Measurements from ENCODE around the gene OTOGL. TPM values are rescaled to one million over a fixed set of nuclear protein-coding genes. Genes with fewer than 3 reads are reported as not detected.

The OTOGL gene
- total RNA-seq, 2 donors from 2014 or later: 0.14 to 0.81 TPM

DNA sequence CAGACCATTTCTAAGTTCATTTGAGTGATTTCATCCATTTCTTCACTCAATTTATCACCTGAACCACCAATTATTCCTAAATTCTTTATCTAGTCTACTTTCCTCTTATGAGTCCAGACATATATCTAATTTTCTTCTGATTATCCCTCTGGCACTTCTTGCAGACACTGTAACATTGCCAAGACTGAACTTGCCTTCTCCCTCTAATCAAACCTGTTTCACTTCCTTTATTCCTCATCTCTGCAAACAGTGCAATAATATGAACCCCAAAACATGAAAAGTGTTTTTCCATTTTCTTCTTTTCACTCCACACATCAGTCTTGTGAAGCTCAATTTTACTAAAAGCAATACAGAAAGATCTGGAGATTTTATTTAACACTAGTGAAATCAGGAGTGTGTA is 306.9 kb downstream of the OTOGL start:
- no peaks in the 10 kb centered on the region for H3K27me3 ChIP-seq (replicated peaks; ENCODE audit: insufficient read depth)
- H3K9me3 ChIP-seq: no peaks in the 10 kb centered on the region
- ATAC-seq (ENCODE audit: insufficient number of reproducible peaks, low FRiP score, low read depth) (no peak), DNase-seq (ENCODE audit: low spot score) (no peak)
- TF ChIP-seq CTCF (IDR thresholded peaks at IDR 0.05): no peak
- H3K27ac ChIP-seq: no peak overlapping the region
- no peaks in the 10 kb centered on the region for H3K36me3 ChIP-seq
- no peak overlapping the region for H3K4me3 ChIP-seq
- H3K4me1 ChIP-seq (ENCODE audit: control insufficient read depth in 1 of 2, low read depth in 2 of 2): peaks cover 0 to under 1% of the 10 kb centered on the region in 2 donors

GRCh38 chr12:80411787-80412186 is 312.4 kb downstream of the OTOGL start:
- Histone ChIP-seq H3K9me3 (no peaks in the 10 kb centered on the region), H3K27ac (no peak overlapping the region), H3K36me3 (no peaks in the 10 kb centered on the region), H3K4me3 (no peak overlapping the region), H3K27me3 (replicated peaks; ENCODE audit: insufficient read depth) (peaks cover 6% of the 10 kb centered on the region), H3K4me1 (ENCODE audit: control insufficient read depth in 1 of 2, low read depth in 2 of 2) (no peaks in the 10 kb centered on the region)
- TF ChIP-seq CTCF (IDR thresholded peaks at IDR 0.05): no peak
- DNase-seq (ENCODE audit: low spot score) (no peak), ATAC-seq (ENCODE audit: insufficient number of reproducible peaks, low FRiP score, low read depth) (no peak)

- Histone ChIP-seq H3K27me3 (replicated peaks; ENCODE audit: insufficient read depth) (peaks cover 6% of the 10 kb centered on the region), H3K27ac (no peak overlapping the region), H3K36me3 (no peaks in the 10 kb centered on the region), H3K9me3 (no peaks in the 10 kb centered on the region), H3K4me3 (no peak overlapping the region), H3K4me1 (ENCODE audit: control insufficient read depth in 1 of 2, low read depth in 2 of 2) (no peaks in the 10 kb centered on the region)
- TF ChIP-seq CTCF (IDR thresholded peaks at IDR 0.05): peak; percentile 77
- ATAC-seq (ENCODE audit: insufficient number of reproducible peaks, low FRiP score, low read depth) (no peak), DNase-seq (ENCODE audit: low spot score) (no peak)
Measured at GRCh38 chr12:80412343-80412953, 313.1 kb downstream of the OTOGL start.

- H3K36me3 ChIP-seq: no peaks in the 10 kb centered on the region
- H3K9me3 ChIP-seq: no peaks in the 10 kb centered on the region
- ATAC-seq (ENCODE audit: insufficient number of reproducible peaks, low FRiP score, low read depth): no peak
- no peak overlapping the region for H3K4me3 ChIP-seq
- H3K27me3 ChIP-seq (replicated peaks; ENCODE audit: insufficient read depth): peaks cover 6% of the 10 kb centered on the region
- H3K4me1 ChIP-seq (ENCODE audit: control insufficient read depth in 1 of 2, low read depth in 2 of 2): no peaks in the 10 kb centered on the region
- H3K27ac ChIP-seq: no peak overlapping the region
- no peak for DNase-seq (ENCODE audit: low spot score)
- no peak for TF ChIP-seq CTCF (IDR thresholded peaks at IDR 0.05)
Measured at GRCh38 chr12:80413462-80413861, 314.1 kb downstream of the OTOGL start.

DNA sequence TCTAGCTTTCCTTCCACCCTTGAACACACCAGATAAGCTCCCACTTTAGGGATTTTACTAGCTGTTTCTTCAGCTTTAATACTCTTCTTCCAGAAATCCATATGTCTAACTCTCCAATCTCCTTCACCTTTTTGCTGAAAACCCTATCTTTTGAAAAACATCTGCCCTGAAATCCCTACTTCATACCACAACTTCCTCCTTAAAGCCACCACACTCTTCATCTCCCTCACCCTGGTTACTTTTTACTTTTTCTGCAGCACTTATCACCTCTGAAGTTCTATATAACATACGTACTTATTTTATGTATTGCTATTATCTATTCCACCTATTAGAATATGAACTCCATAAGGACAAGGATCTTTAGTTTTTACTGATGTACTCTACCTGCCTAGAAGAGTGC is 316.1 kb downstream of the OTOGL start:
- H3K9me3 ChIP-seq: no peaks in the 10 kb centered on the region
- peaks cover 6% of the 10 kb centered on the region for H3K27me3 ChIP-seq (replicated peaks; ENCODE audit: insufficient read depth)
- H3K27ac ChIP-seq: no peak overlapping the region
- H3K4me3 ChIP-seq: no peak overlapping the region
- peaks cover 0 to 7% of the 10 kb centered on the region in 2 donors for H3K4me1 ChIP-seq (ENCODE audit: control insufficient read depth in 1 of 2, low read depth in 2 of 2)
- H3K36me3 ChIP-seq: no peaks in the 10 kb centered on the region
- no peak for TF ChIP-seq CTCF (IDR thresholded peaks at IDR 0.05)
- DNase-seq (ENCODE audit: low spot score) (no peak), ATAC-seq (ENCODE audit: insufficient number of reproducible peaks, low FRiP score, low read depth) (no peak)

Data from thoracic aorta (tissue), 2 donors.